Activated T-cell treated with anti-CD3 and anti-CD28 coated beads for 24 hours (primary cell): ENCODE data around the gene PRKCE.
"Not testable (repeated sequence)": the region's sequence is repeated elsewhere in the genome, so short reads cannot be mapped to it uniquely, and the experiment has no call there.

Experiments used
- DNase-seq: peaks from one replicate; pipeline ENCODE4 v3.0.0-alpha.2; 2020; ENCODE audit warnings: low read depth

The PRKCE gene

GRCh38 chr2:46195819-46196218 lies 544.3 kb downstream of the PRKCE start:
- DNase-seq = no peak

- no peak for DNase-seq
Observed at GRCh38 chr2:46196871-46197462, 545.5 kb downstream of the PRKCE start.

- no peak for DNase-seq
Observed at GRCh38 chr2:46197672-46198071, 546.2 kb downstream of the PRKCE start.

GRCh38 chr2:46198164-46198883 lies 546.8 kb downstream of the PRKCE start:
- DNase-seq = no peak

- DNase-seq = no peak
Observed at GRCh38 chr2:46198966-46199365, 547.5 kb downstream of the PRKCE start.

GRCh38 chr2:46200100-46200690 lies 548.7 kb downstream of the PRKCE start:
- DNase-seq = no peak

GRCh38 chr2:46200861-46201605 lies 549.6 kb downstream of the PRKCE start:
- no peak for DNase-seq

GRCh38 chr2:46202453-46202852 lies 551.0 kb downstream of the PRKCE start:
- DNase-seq = no peak

GRCh38 chr2:46202987-46203386 lies 551.5 kb downstream of the PRKCE start:
- no peak for DNase-seq

GRCh38 chr2:46203636-46204035 lies 552.2 kb downstream of the PRKCE start:
- DNase-seq = not testable (repeated sequence)

GRCh38 chr2:46207591-46207990 lies 556.1 kb downstream of the PRKCE start:
- DNase-seq = no peak

GRCh38 chr2:46208766-46209165 lies 557.3 kb downstream of the PRKCE start:
- no peak for DNase-seq

- DNase-seq = no peak
Observed at GRCh38 chr2:46210063-46210462, 558.6 kb downstream of the PRKCE start.

- no peak for DNase-seq
Observed at GRCh38 chr2:46211461-46211860, 560.0 kb downstream of the PRKCE start.

GRCh38 chr2:46213906-46214305 lies 562.4 kb downstream of the PRKCE start:
- no peak for DNase-seq

GRCh38 chr2:46216213-46216612 lies 564.7 kb downstream of the PRKCE start:
- DNase-seq = no peak

GRCh38 chr2:46223514-46223913 lies 572.0 kb downstream of the PRKCE start:
- not testable (repeated sequence) for DNase-seq

- DNase-seq = no peak
Observed at GRCh38 chr2:46225150-46225625, 573.7 kb downstream of the PRKCE start.

GRCh38 chr2:46225730-46226129 lies 574.3 kb downstream of the PRKCE start:
- no peak for DNase-seq

GRCh38 chr2:46226620-46227019 lies 575.1 kb downstream of the PRKCE start:
- no peak for DNase-seq

- no peak for DNase-seq
Observed at GRCh38 chr2:46227022-46227421, 575.5 kb downstream of the PRKCE start.

- DNase-seq = no peak
Observed at GRCh38 chr2:46227674-46228289, 576.3 kb downstream of the PRKCE start.
